HCT116 (cell line): ENCODE data around the gene CCDC201. TPM values are rescaled to one million over a fixed set of nuclear protein-coding genes. Genes with fewer than 3 reads are reported as not detected.

Source experiments
- ATAC-seq: fragments of 200-7000 bp; cut with Tn5 transposase; 2 replicates; pipeline ENCODE4 v1.9.1; 2020; ENCODE audit warnings: mild to moderate bottlenecking, moderate library complexity
- BruUV-seq: library from RNA; stranded (reverse); fragments of 400-500 nt; replicated peaks from 2 replicates; lab custom pipeline; 2021; lab: Mats Ljungman, UMichigan
- CTCF ChIA-PET: fragments of 300-600 bp; sonication (Branson Sonifier 250); formaldehyde crosslinking; loops from one replicate; lab custom pipeline; 2021; ENCODE audit warnings: antibody characterized with exemption; lab: Charles Lee
- POLR2A ChIA-PET: fragments of 300-600, 350-600 bp; sonication (Branson Sonifier 250); formaldehyde crosslinking; loops from one replicate; lab custom pipeline; 2021; ENCODE audit warnings: antibody characterized with exemption; lab: Charles Lee
- RAD21 ChIA-PET, 2 experiments: fragments of 300-600 bp; sonication (Branson Sonifier 250); formaldehyde crosslinking; loops; one replicate each; lab custom pipeline; 2023; ENCODE audit warnings: low total read pairs in 2 of 2; ENCODE audit not compliant: uncharacterized antibody in 2 of 2, unreplicated experiment in 2 of 2, low non-redundant PET in 1 of 2; lab: Charles Lee
- DNase-seq: peaks from one replicate; pipeline ENCODE4 v3.0.0-alpha.2; 2010; ENCODE audit warnings: low read depth, low spot score
- H2AFZ ChIP-seq: fragments of 200-600 bp; shearing (Covaris generic), sonication (generic); 2 replicates; pipeline ENCODE4 v1.6.1; 2017; ENCODE audit warnings: low read depth, mixed run types, mixed read lengths, antibody characterized with exemption, low read length; ENCODE audit not compliant: poor library complexity, severe bottlenecking
- H3K27ac ChIP-seq: 2 replicates; pipeline ENCODE4 v1.5.1; 2012; ENCODE audit warnings: low read depth, low read length
- H3K27me3 ChIP-seq: fragments of 200-600 bp; sonication (generic); 2 replicates; pipeline ENCODE4 v1.6.1; 2016; ENCODE audit warnings: mixed run types, low read length, mixed read lengths; ENCODE audit not compliant: insufficient read depth
- H3K36me3 ChIP-seq, 2 experiments: fragments of 200-500 bp in 1 of 2; fragments of 200-600 bp in 1 of 2; sonication (Bioruptor generic) in 1 of 2; sonication (generic) in 1 of 2; 2 replicates each; pipeline versions ENCODE4 v1.5.1 to v1.6.1; 2014 to 2016; ENCODE audit warnings: low read length in 2 of 2, inconsistent platforms in 1 of 2, mixed read lengths in 1 of 2, mixed run types in 1 of 2; ENCODE audit not compliant: insufficient read depth in 2 of 2, control insufficient read depth in 1 of 2
- H3K4me1 ChIP-seq, 2 experiments: fragments of 200-600 bp in 1 of 2; sonication (generic) in 1 of 2; 2 replicates each; pipeline versions ENCODE4 v1.5.1 to v1.6.1; 2012 to 2017; ENCODE audit warnings: low read length in 2 of 2, inconsistent platforms in 1 of 2, mild to moderate bottlenecking in 1 of 2, mixed read lengths in 1 of 2, mixed run types in 1 of 2, moderate library complexity in 1 of 2; ENCODE audit not compliant: insufficient read depth in 2 of 2, control insufficient read depth in 1 of 2
- H3K4me2 ChIP-seq: fragments of 200-600 bp; sonication (generic); 2 replicates; pipeline ENCODE4 v1.6.1; 2017; ENCODE audit warnings: mixed run types, low read length, mixed read lengths
- H3K4me3 ChIP-seq, 2 experiments: fragments of 200-600 bp in 1 of 2; sonication (generic) in 1 of 2; replicated peaks in 1 of 2; 2 replicates each; pipeline ENCODE4 v1.5.1; 2011 to 2016; ENCODE audit warnings: low read length in 2 of 2, control low read depth in 1 of 2, low read depth in 1 of 2, mild to moderate bottlenecking in 1 of 2, mixed read lengths in 1 of 2, mixed run types in 1 of 2
- H3K79me2 ChIP-seq: fragments of 200-600 bp; sonication (generic); 2 replicates; pipeline ENCODE4 v1.6.1; 2017; ENCODE audit warnings: mild to moderate bottlenecking, mixed run types, low read length, moderate library complexity, mixed read lengths; ENCODE audit not compliant: insufficient read depth
- H3K9ac ChIP-seq: fragments of 200-600 bp; sonication (generic); 2 replicates; pipeline ENCODE4 v1.6.1; 2016; ENCODE audit warnings: low read length, mixed read lengths
- H3K9me2 ChIP-seq: fragments of 200-600 bp; sonication (generic), shearing (Covaris generic); 2 replicates; pipeline ENCODE4 v1.6.1; 2017; ENCODE audit warnings: mixed run types, mild to moderate bottlenecking, moderate library complexity; ENCODE audit not compliant: insufficient read depth
- H3K9me3 ChIP-seq, 2 experiments: fragments of 200-500 bp in 1 of 2; fragments of 200-600 bp in 1 of 2; sonication (Bioruptor generic) in 1 of 2; sonication (generic) in 1 of 2; 2 replicates each; pipeline ENCODE4 v1.6.1; 2014 to 2017; ENCODE audit warnings: low read length in 2 of 2, mixed read lengths in 2 of 2, inconsistent platforms in 1 of 2, low read depth in 1 of 2, mild to moderate bottlenecking in 1 of 2, mixed run types in 1 of 2, moderate library complexity in 1 of 2; ENCODE audit not compliant: control insufficient read depth in 1 of 2, insufficient read depth in 1 of 2
- H4K20me1 ChIP-seq: fragments of 200-600 bp; sonication (generic), shearing (Covaris generic); 2 replicates; pipeline ENCODE4 v1.6.1; 2017; ENCODE audit warnings: mixed run types, mild to moderate bottlenecking, moderate library complexity; ENCODE audit not compliant: insufficient read depth
- ATF3 ChIP-seq: IDR thresholded peaks from 2 replicates; pipeline ENCODE4 v1.6.1; 2012
- CBX3 ChIP-seq: IDR thresholded peaks from 2 replicates; pipeline ENCODE4 v1.6.1; 2012; ENCODE audit warnings: low read depth
- CEBPB ChIP-seq: IDR thresholded peaks from 2 replicates; pipeline ENCODE4 v1.6.1; 2012; ENCODE audit warnings: low read depth
- EGR1 ChIP-seq: IDR thresholded peaks from 2 replicates; pipeline ENCODE4 v1.6.1; 2012; ENCODE audit warnings: low read depth
- ELF1 ChIP-seq: IDR thresholded peaks from 2 replicates; pipeline ENCODE4 v1.6.1; 2012; ENCODE audit warnings: low read depth, borderline replicate concordance
- EZH2 ChIP-seq: fragments of 200-600 bp; sonication (generic); IDR thresholded peaks from 2 replicates; pipeline ENCODE4 v1.6.1; 2017; ENCODE audit warnings: antibody characterized with exemption, mixed run types
- EZH2phosphoT487 ChIP-seq: fragments of 200-600 bp; IDR thresholded peaks from 2 replicates; pipeline ENCODE4 v1.6.1; 2018; ENCODE audit warnings: antibody characterized with exemption, borderline replicate concordance
- JUND ChIP-seq: IDR thresholded peaks from 2 replicates; pipeline ENCODE4 v1.6.1; 2012
- POLR2A ChIP-seq: IDR thresholded peaks from 2 replicates; pipeline ENCODE4 v1.7.0; 2011; ENCODE audit warnings: borderline replicate concordance; ENCODE audit not compliant: insufficient read depth, insufficient read length; ENCODE audit errors: extremely low read depth
- REST ChIP-seq: IDR thresholded peaks from 2 replicates; pipeline ENCODE4 v1.6.1; 2012; ENCODE audit warnings: low read depth
- SRF ChIP-seq: IDR thresholded peaks from 2 replicates; pipeline ENCODE4 v1.6.1; 2012; ENCODE audit warnings: low read depth
- YY1 ChIP-seq: IDR thresholded peaks from 2 replicates; pipeline ENCODE4 v1.6.1; 2011; ENCODE audit warnings: low read length, low read depth, moderate library complexity, mild to moderate bottlenecking; ENCODE audit not compliant: insufficient replicate concordance; ENCODE audit errors: extremely low read depth
- ZFX ChIP-seq: fragments of 450-650 bp; IDR thresholded peaks from 2 replicates; pipeline ENCODE4 v1.6.1; 2017
- intact Hi-C: fragments of 100-400 bp; cut with micrococcal nuclease; formaldehyde crosslinking; loops from 2 replicates; pipeline ENCODE4 v1.10.0; 2022
- total RNA-seq: library from RNA; stranded (reverse); gene quantifications from one replicate; pipeline ENCODE4 v1.2.1, GENCODE V29; 2021; ENCODE audit not compliant: unreplicated experiment
- TF ChIP-seq, protein P1 (sequence below): IDR thresholded peaks from 2 replicates; pipeline ENCODE4 v1.6.1; 2011; ENCODE audit warnings: mild to moderate bottlenecking, low read length, moderate library complexity; ENCODE audit not compliant: insufficient replicate concordance; ENCODE audit errors: extremely low read depth
- TF ChIP-seq, protein P2 (sequence below): IDR thresholded peaks from 2 replicates; pipeline ENCODE4 v1.6.1; 2012

CCDC201 gene
- total RNA-seq, 1 experiment from 2014 or later = not detected

DNA sequence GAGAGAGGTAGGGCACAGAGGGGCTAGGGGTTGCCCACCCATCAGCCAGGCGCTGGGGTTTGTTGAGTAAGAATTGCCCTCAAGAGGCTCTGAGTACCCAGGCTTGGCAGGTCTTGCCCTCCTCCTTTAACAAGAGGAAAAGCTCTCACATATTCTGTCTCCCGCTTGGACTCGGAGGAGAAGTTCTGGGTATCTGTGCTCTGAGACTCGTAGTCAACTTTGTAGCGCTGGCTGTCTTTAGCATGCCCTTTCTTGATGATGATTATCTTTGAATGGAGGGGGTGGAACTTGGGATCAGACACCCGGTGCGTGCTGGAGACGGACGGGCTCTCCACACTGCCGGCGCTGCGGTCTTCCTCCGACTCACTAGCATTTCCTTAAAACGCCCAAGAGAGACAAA, 44.2 kb upstream of the CCDC201 start:
- H3K9ac ChIP-seq = no peak overlapping the region
- peaks cover 3 to 24% of the 10 kb centered on the region in 2 experiments; a peak in 2 of 4 replicates for H3K4me1 ChIP-seq
- no TSS peak for BruUV-seq
- H3K4me3 ChIP-seq = no peak overlapping the region
- TF ChIP-seq ZFX (no peak), SRF (no peak), POLR2A (no peak), ELF1 (no peak), CBX3 (no peak), EGR1 (no peak), EZH2 (no peak), JUND (no peak), ATF3 (no peak), REST (no peak), CEBPB (no peak), YY1 (no peak), EZH2phosphoT487 (no peak)
- TF ChIP-seq, protein P1, sequence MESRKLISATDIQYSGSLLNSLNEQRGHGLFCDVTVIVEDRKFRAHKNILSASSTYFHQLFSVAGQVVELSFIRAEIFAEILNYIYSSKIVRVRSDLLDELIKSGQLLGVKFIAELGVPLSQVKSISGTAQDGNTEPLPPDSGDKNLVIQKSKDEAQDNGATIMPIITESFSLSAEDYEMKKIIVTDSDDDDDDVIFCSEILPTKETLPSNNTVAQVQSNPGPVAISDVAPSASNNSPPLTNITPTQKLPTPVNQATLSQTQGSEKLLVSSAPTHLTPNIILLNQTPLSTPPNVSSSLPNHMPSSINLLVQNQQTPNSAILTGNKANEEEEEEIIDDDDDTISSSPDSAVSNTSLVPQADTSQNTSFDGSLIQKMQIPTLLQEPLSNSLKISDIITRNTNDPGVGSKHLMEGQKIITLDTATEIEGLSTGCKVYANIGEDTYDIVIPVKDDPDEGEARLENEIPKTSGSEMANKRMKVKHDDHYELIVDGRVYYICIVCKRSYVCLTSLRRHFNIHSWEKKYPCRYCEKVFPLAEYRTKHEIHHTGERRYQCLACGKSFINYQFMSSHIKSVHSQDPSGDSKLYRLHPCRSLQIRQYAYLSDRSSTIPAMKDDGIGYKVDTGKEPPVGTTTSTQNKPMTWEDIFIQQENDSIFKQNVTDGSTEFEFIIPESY = no peak
- TF ChIP-seq, protein P2, sequence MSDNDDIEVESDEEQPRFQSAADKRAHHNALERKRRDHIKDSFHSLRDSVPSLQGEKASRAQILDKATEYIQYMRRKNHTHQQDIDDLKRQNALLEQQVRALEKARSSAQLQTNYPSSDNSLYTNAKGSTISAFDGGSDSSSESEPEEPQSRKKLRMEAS = no peak
- H3K27me3 ChIP-seq = peaks cover 8% of the 10 kb centered on the region; the same call in 1 of the 2 replicates
- H3K4me2 ChIP-seq = no peak overlapping the region
- intact Hi-C loops = loop anchor here (1.0 kb wide), 2 partner anchors 435 to 1263 kb away; no protein-coding TSS in a partner anchor
- H3K79me2 ChIP-seq = no peaks in the 10 kb centered on the region
- ChIA-PET RAD21 (no interaction called here), POLR2A (no interaction called here), CTCF (interaction anchor here (0.7 to 1.4 kb wide), 7 partner anchors 24 to 1337 kb away, joined by 3 to 12 read pairs (median 3); no protein-coding TSS in a partner anchor)
- no peak for ATAC-seq
- no peak overlapping the region for H2AFZ ChIP-seq
- DNase-seq = no peak
- H3K36me3 ChIP-seq = no peaks in the 10 kb centered on the region
- no peaks in the 10 kb centered on the region for H3K9me2 ChIP-seq
- no peaks in the 10 kb centered on the region for H3K9me3 ChIP-seq
- no peaks in the 10 kb centered on the region for H4K20me1 ChIP-seq
- no peak overlapping the region for H3K27ac ChIP-seq
